Ovary (tissue), 3 donors: ENCODE results near the gene RBBP5.

Experiments
- CTCF ChIP-seq, 3 donors: fragments of 450-650 bp in 2 of 3; fragments of 200-600 bp in 1 of 3; IDR thresholded peaks; one replicate each; pipeline versions ENCODE4 v1.5.1 to v1.8.0; 2016 to 2022; ENCODE audit warnings: antibody characterized with exemption in 3 of 3, mild to moderate bottlenecking in 1 of 3
- EP300 ChIP-seq: sonication (generic); formaldehyde crosslinking; IDR thresholded peaks from one replicate; pipeline ENCODE4 v1.6.1; 2017; ENCODE audit warnings: antibody characterized with exemption
- POLR2A ChIP-seq: fragments of 450-650 bp; IDR thresholded peaks from one replicate; pipeline ENCODE4 v1.6.1; 2017; ENCODE audit warnings: antibody characterized with exemption, mild to moderate bottlenecking, moderate library complexity
- donor health status: DM: no; HTN: no; CAD: no.

DNA sequence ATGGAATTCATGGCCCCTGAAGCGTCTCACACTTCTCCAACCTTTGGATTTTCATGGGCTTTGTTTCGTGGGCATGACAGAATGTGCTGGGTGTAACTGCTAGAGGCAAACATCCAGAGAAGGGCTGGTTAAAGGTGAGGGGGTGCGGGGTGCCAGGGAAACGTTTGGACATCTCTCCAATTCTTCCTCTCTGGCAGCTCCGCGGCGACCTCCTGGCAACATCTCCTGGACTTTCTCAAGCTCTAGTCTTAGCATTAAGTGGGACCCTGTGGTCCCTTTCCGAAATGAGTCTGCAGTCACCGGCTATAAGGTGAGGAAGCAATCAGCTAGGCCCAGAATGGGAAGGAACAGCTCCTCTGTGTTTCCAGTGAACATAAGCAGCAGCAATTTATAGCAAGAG lies 49.5 kb downstream of the RBBP5 start:
- no peak for TF ChIP-seq POLR2A
- no peak for TF ChIP-seq CTCF (IDR thresholded peaks at IDR 0.05)
- no peak for TF ChIP-seq EP300
